SK-N-SH treated with all-trans-retinoic acid at 6 μM for 48 hours (cell line): Measurements from ENCODE around the gene MYH6.
"Not testable (repeated sequence)": the region's sequence is repeated elsewhere in the genome, so short reads cannot be mapped to it uniquely, and the experiment has no call there.

Source experiments
- ATAC-seq: fragments of 200-7000 bp; cut with Tn5 transposase; 3 replicates; pipeline ENCODE4 v1.9.1; 2020; ENCODE audit warnings: mild to moderate bottlenecking, moderate library complexity
- ARNTL ChIP-seq: fragments of 450-650 bp; formaldehyde crosslinking; IDR thresholded peaks from 2 replicates; pipeline ENCODE4 v1.5.0; 2020; ENCODE audit warnings: low read depth, mild to moderate bottlenecking, moderate library complexity, borderline replicate concordance
- BACH2 ChIP-seq: fragments of 250-450 bp; sonication (Bioruptor Pico); IDR thresholded peaks from 2 replicates; pipeline ENCODE4 v1.9.0; 2021; ENCODE audit warnings: mild to moderate bottlenecking, borderline replicate concordance
- CSRNP3 ChIP-seq: fragments of 250-450 bp; sonication (Bioruptor Pico); IDR thresholded peaks from 2 replicates; pipeline ENCODE4 v1.5.1; 2021; ENCODE audit warnings: mild to moderate bottlenecking, moderate library complexity
- ESRRG ChIP-seq: fragments of 250-450 bp; sonication (Bioruptor Pico); IDR thresholded peaks from 2 replicates; pipeline ENCODE4 v1.6.1; 2021; ENCODE audit warnings: mild to moderate bottlenecking
- ISL1 ChIP-seq: fragments of 250-450 bp; sonication (Bioruptor Pico); IDR thresholded peaks from 2 replicates; pipeline ENCODE4 v2.1.2; 2022; ENCODE audit warnings: mild to moderate bottlenecking, moderate library complexity
- OSR1 ChIP-seq: fragments of 250-450 bp; sonication (Bioruptor Pico); IDR thresholded peaks from 2 replicates; pipeline ENCODE4 v1.8.0; 2022; ENCODE audit warnings: moderate library complexity, mild to moderate bottlenecking, inconsistent platforms
- PATZ1 ChIP-seq: fragments of 250-450 bp; sonication (Bioruptor Pico); IDR thresholded peaks from 2 replicates; pipeline ENCODE4 v1.8.0; 2020; ENCODE audit warnings: mild to moderate bottlenecking, moderate library complexity, borderline replicate concordance
- PPARA ChIP-seq: fragments of 250-450 bp; sonication (Bioruptor Pico); IDR thresholded peaks from 2 replicates; pipeline ENCODE4 v1.5.0; 2020; ENCODE audit warnings: mild to moderate bottlenecking, borderline replicate concordance
- RARB ChIP-seq: fragments of 250-450 bp; sonication (Bioruptor Pico); IDR thresholded peaks from 2 replicates; pipeline ENCODE4 v1.8.0; 2021; ENCODE audit warnings: mild to moderate bottlenecking, moderate library complexity
- SNAI2 ChIP-seq: fragments of 250-450 bp; sonication (Bioruptor Pico); IDR thresholded peaks from 2 replicates; pipeline ENCODE4 v1.5.0; 2020; ENCODE audit warnings: mild to moderate bottlenecking, moderate library complexity
- TCF4 ChIP-seq: fragments of 250-450 bp; sonication (Bioruptor Pico); IDR thresholded peaks from 2 replicates; pipeline ENCODE4 v1.8.0; 2021; ENCODE audit warnings: mild to moderate bottlenecking, moderate library complexity, borderline replicate concordance
- TOX ChIP-seq: fragments of 250-450 bp; sonication (Bioruptor Pico); IDR thresholded peaks from 2 replicates; pipeline ENCODE4 v1.8.0; 2021; ENCODE audit warnings: mild to moderate bottlenecking, moderate library complexity, borderline replicate concordance
- TSHZ2 ChIP-seq: fragments of 250-450 bp; sonication (Bioruptor Pico); IDR thresholded peaks from 2 replicates; pipeline ENCODE4 v1.5.0; 2020; ENCODE audit warnings: mild to moderate bottlenecking, moderate library complexity
- ZFP3 ChIP-seq: fragments of 250-450 bp; sonication (Bioruptor Pico); IDR thresholded peaks from 2 replicates; pipeline ENCODE4 v1.5.0; 2020; ENCODE audit warnings: mild to moderate bottlenecking, moderate library complexity
- ZFP30 ChIP-seq: fragments of 450-650 bp; formaldehyde crosslinking; IDR thresholded peaks from 2 replicates; pipeline ENCODE4 v1.5.0; 2022; ENCODE audit warnings: mild to moderate bottlenecking, moderate library complexity
- ZNF565 ChIP-seq: fragments of 450-650 bp; formaldehyde crosslinking; conservative IDR thresholded peaks from 2 replicates; pipeline ENCODE4 v1.5.0; 2020; ENCODE audit warnings: low read depth, mild to moderate bottlenecking, moderate library complexity
- ZNF70 ChIP-seq: fragments of 450-650 bp; formaldehyde crosslinking; IDR thresholded peaks from 2 replicates; pipeline ENCODE4 v1.5.0; 2020; ENCODE audit warnings: mild to moderate bottlenecking, moderate library complexity
- ZNF8 ChIP-seq: fragments of 450-650 bp; formaldehyde crosslinking; IDR thresholded peaks from 2 replicates; pipeline ENCODE4 v1.5.0; 2020; ENCODE audit warnings: mild to moderate bottlenecking, moderate library complexity
- TF ChIP-seq, protein P1 (sequence below): fragments of 250-450 bp; sonication (Bioruptor Pico); IDR thresholded peaks from 2 replicates; pipeline ENCODE4 v1.8.0; 2021; ENCODE audit warnings: low read depth, mild to moderate bottlenecking, moderate library complexity, borderline replicate concordance
- TF ChIP-seq, protein P2 (sequence below): fragments of 250-450 bp; sonication (Bioruptor Pico); IDR thresholded peaks from 2 replicates; pipeline ENCODE4 v1.5.1; 2020; ENCODE audit warnings: low read depth, mild to moderate bottlenecking, moderate library complexity

The MYH6 gene

GRCh38 chr14:23428686-23429495, 20.8 kb upstream of the MYH6 start:
- TF ChIP-seq SNAI2: no peak
- TF ChIP-seq PATZ1: no peak
- no peak for TF ChIP-seq ISL1 (CRISPR knock-in tag)
- no peak for TF ChIP-seq ZNF565
- TF ChIP-seq TSHZ2 (CRISPR knock-in tag): no peak
- TF ChIP-seq, protein P1, sequence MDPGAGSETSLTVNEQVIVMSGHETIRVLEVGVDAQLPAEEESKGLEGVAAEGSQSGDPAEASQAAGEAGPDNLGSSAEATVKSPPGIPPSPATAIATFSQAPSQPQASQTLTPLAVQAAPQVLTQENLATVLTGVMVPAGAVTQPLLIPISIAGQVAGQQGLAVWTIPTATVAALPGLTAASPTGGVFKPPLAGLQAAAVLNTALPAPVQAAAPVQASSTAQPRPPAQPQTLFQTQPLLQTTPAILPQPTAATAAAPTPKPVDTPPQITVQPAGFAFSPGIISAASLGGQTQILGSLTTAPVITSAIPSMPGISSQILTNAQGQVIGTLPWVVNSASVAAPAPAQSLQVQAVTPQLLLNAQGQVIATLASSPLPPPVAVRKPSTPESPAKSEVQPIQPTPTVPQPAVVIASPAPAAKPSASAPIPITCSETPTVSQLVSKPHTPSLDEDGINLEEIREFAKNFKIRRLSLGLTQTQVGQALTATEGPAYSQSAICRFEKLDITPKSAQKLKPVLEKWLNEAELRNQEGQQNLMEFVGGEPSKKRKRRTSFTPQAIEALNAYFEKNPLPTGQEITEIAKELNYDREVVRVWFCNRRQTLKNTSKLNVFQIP (CRISPR knock-in tag): no peak
- no peak for TF ChIP-seq CSRNP3 (CRISPR knock-in tag)
- no peak for TF ChIP-seq ZNF8 (CRISPR knock-in tag)
- TF ChIP-seq ZFP30: no peak
- TF ChIP-seq ZFP3: no peak
- TF ChIP-seq TCF4 (CRISPR knock-in tag): no peak
- no peak for TF ChIP-seq OSR1
- no peak for TF ChIP-seq BACH2 (CRISPR knock-in tag)
- TF ChIP-seq, protein P2, sequence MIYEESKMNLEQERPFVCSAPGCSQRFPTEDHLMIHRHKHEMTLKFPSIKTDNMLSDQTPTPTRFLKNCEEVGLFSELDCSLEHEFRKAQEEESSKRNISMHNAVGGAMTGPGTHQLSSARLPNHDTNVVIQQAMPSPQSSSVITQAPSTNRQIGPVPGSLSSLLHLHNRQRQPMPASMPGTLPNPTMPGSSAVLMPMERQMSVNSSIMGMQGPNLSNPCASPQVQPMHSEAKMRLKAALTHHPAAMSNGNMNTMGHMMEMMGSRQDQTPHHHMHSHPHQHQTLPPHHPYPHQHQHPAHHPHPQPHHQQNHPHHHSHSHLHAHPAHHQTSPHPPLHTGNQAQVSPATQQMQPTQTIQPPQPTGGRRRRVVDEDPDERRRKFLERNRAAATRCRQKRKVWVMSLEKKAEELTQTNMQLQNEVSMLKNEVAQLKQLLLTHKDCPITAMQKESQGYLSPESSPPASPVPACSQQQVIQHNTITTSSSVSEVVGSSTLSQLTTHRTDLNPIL (CRISPR knock-in tag): no peak
- no peak for TF ChIP-seq ARNTL
- TF ChIP-seq PPARA (CRISPR knock-in tag): no peak
- no peak for ATAC-seq

DNA sequence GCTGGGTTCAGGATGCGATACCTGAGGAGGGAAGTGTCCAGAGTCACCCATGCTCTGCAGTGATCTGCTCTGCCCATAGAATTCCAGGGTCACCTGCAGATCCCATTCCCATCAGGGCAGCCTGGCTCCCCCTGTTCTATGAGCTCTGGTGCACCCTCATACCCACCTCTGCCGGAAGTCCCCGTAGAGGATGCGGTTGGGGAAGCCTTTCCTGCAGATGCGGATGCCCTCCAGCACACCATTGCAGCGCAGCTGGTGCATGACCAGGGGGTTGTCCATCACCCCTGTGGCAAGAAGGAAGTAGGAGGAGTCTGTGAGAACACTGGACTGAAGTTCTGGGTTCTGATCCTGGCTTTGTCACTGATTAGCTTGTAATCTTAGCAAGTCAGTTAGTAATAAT, 17.7 kb upstream of the MYH6 start:
- ATAC-seq: not testable (repeated sequence)

GRCh38 chr14:23425169-23425568, 17.1 kb upstream of the MYH6 start:
- ATAC-seq: no peak
- TF ChIP-seq, protein P2 (CRISPR knock-in tag): no peak
- no peak for TF ChIP-seq BACH2 (CRISPR knock-in tag)
- TF ChIP-seq RARB (CRISPR knock-in tag): no peak
- TF ChIP-seq SNAI2: no peak
- TF ChIP-seq TOX (CRISPR knock-in tag): no peak
- TF ChIP-seq ESRRG (CRISPR knock-in tag): no peak
- no peak for TF ChIP-seq TCF4 (CRISPR knock-in tag)
- no peak for TF ChIP-seq ARNTL
- no peak for TF ChIP-seq OSR1
- no peak for TF ChIP-seq CSRNP3 (CRISPR knock-in tag)
- TF ChIP-seq ISL1 (CRISPR knock-in tag): no peak
- no peak for TF ChIP-seq ZNF70 (CRISPR knock-in tag)
- TF ChIP-seq, protein P1 (CRISPR knock-in tag): no peak
